K562 (cell line): ENCODE measurements around the gene CHCHD1. TPM values are rescaled to one million over a fixed set of nuclear protein-coding genes. Genes with fewer than 3 reads are reported as not detected.

Experiments
- CXXC5 ChIP-seq: fragments of 250-450 bp; sonication (Bioruptor Pico); IDR thresholded peaks from 2 replicates; pipeline ENCODE4 v1.8.0; 2022; ENCODE audit warnings: inconsistent platforms, mild to moderate bottlenecking, moderate library complexity
- ETV1 ChIP-seq: fragments of 450-650 bp; conservative IDR thresholded peaks from 2 replicates; pipeline ENCODE4 v1.6.1; 2016; ENCODE audit warnings: missing genetic modification characterization, control low read depth, low read depth, missing compliant biosample characterization
- FOSL1 ChIP-seq: fragments of 200-800 bp; sonication (Bioruptor generic); conservative IDR thresholded peaks from 2 replicates; pipeline ENCODE4 v1.6.1; 2016; ENCODE audit warnings: missing genetic modification characterization, missing compliant biosample characterization
- FOXP1 ChIP-seq: sonication (generic); formaldehyde crosslinking; IDR thresholded peaks from 2 replicates; pipeline ENCODE4 v1.8.0; 2022; ENCODE audit warnings: mild to moderate bottlenecking, missing genetic modification reagents
- GABPA ChIP-seq: fragments of 200-800 bp; sonication (Bioruptor generic); conservative IDR thresholded peaks from 2 replicates; pipeline ENCODE4 v1.6.1; 2016; ENCODE audit warnings: low read depth, missing genetic modification characterization, missing compliant biosample characterization
- GATAD2A ChIP-seq: fragments of 450-650 bp; IDR thresholded peaks from 2 replicates; pipeline ENCODE4 v1.6.1; 2017
- HDAC1 ChIP-seq, 2 experiments: fragments of 450-650 bp; IDR thresholded peaks; 2 replicates each; pipeline ENCODE4 v1.6.1; 2016 to 2017; ENCODE audit warnings: inconsistent platforms in 1 of 2, mild to moderate bottlenecking in 1 of 2, moderate library complexity in 1 of 2
- HDAC6 ChIP-seq: IDR thresholded peaks from 2 replicates; pipeline ENCODE4 v1.6.1; 2012; ENCODE audit warnings: low read depth, mild to moderate bottlenecking, control low read depth, inconsistent platforms, low read length, moderate library complexity
- HNRNPL ChIP-seq: fragments of 200-400 bp; formaldehyde crosslinking; IDR thresholded peaks from 2 replicates; pipeline ENCODE4 v1.6.1; 2017; ENCODE audit warnings: low read depth, mild to moderate bottlenecking, low read length
- IRF2 ChIP-seq: sonication (generic); formaldehyde crosslinking; IDR thresholded peaks from 2 replicates; pipeline ENCODE4 v1.8.1; 2022; ENCODE audit warnings: mild to moderate bottlenecking, missing genetic modification reagents
- KDM1A ChIP-seq, 2 experiments: fragments of 450-650 bp; IDR thresholded peaks; 2 replicates each; pipeline ENCODE4 v1.6.1; 2016; ENCODE audit warnings: mild to moderate bottlenecking in 2 of 2
- KDM2B ChIP-seq: fragments of 250-450 bp; sonication (Bioruptor Pico); IDR thresholded peaks from 2 replicates; pipeline ENCODE4 v1.8.0; 2021; ENCODE audit warnings: mild to moderate bottlenecking, moderate library complexity
- LEF1 ChIP-seq: fragments of 450-650 bp; IDR thresholded peaks from 2 replicates; pipeline ENCODE4 v1.6.1; 2016; ENCODE audit warnings: mild to moderate bottlenecking
- NFIC ChIP-seq: fragments of 450-650 bp; IDR thresholded peaks from 2 replicates; pipeline ENCODE4 v1.6.1; 2017; ENCODE audit warnings: mild to moderate bottlenecking, inconsistent platforms
- RBM39 ChIP-seq: fragments of 200-400 bp; formaldehyde crosslinking; optimal IDR thresholded peaks from 2 replicates; pipeline ENCODE3; 2018; ENCODE audit warnings: low read depth, low read length
- SIRT6 ChIP-seq: IDR thresholded peaks from one replicate; pipeline ENCODE4 v1.6.1; 2012; ENCODE audit warnings: low read depth, mild to moderate bottlenecking, control low read depth, inconsistent platforms, low read length, moderate library complexity
- SRSF3 ChIP-seq: fragments of 200-400 bp; formaldehyde crosslinking; IDR thresholded peaks from 2 replicates; pipeline ENCODE4 v1.6.1; 2016; ENCODE audit warnings: mild to moderate bottlenecking, low read length, moderate library complexity; ENCODE audit not compliant: insufficient read depth
- ZBTB7A ChIP-seq: IDR thresholded peaks from 2 replicates; pipeline ENCODE4 v1.6.1; 2011; ENCODE audit warnings: low read depth, mild to moderate bottlenecking, low read length, moderate library complexity, borderline replicate concordance; ENCODE audit not compliant: control insufficient read depth
- ZNF174 ChIP-seq: fragments of 250-450 bp; sonication (Bioruptor Pico); IDR thresholded peaks from 2 replicates; pipeline ENCODE4 v1.4.0; 2020; ENCODE audit warnings: mild to moderate bottlenecking
- ZNF23 ChIP-seq: fragments of 250-450 bp; sonication (Bioruptor Pico); IDR thresholded peaks from 2 replicates; pipeline ENCODE4 v1.4.0; 2020; ENCODE audit warnings: mild to moderate bottlenecking
- ZNF354B ChIP-seq: fragments of 250-450 bp; sonication (Bioruptor Pico); IDR thresholded peaks from 2 replicates; pipeline ENCODE4 v1.4.0; 2020
- polyA plus RNA-seq, 8 experiments: library from polyadenylated mRNA; depleted of rRNA in 4 of 8; stranded (reverse) in 5 of 8; unstranded in 3 of 8; fragments of >200 nt; fragmentation: Nextera tagmentation in 2 of 8; fragmentation: Illumina TruSeq in 1 of 8; extraction: Ambion mirVana in 2 of 8; extraction: Trizol in 1 of 8; gene quantifications; 2 replicates each; pipeline versions ENCODE4 v1.2.1 to v1.2.3, GENCODE V29; 2011 to 2014; ENCODE audit warnings: inconsistent platforms in 1 of 8, missing spikeins in 1 of 8
- total RNA-seq, 7 experiments: library from RNA; depleted of rRNA in 6 of 7; stranded (reverse); fragments of >200 nt in 6 of 7; fragmentation: Illumina TruSeq in 2 of 7; extraction: Trizol in 2 of 7; gene quantifications; 2 replicates each; pipeline versions ENCODE4 v1.2.1 to v1.2.3, GENCODE V29; 2011 to 2021; ENCODE audit warnings: low replicate concordance in 1 of 7
- TF ChIP-seq, protein P1 (sequence below): sonication (generic); formaldehyde crosslinking; IDR thresholded peaks from 2 replicates; pipeline ENCODE4 v1.8.0; 2022; ENCODE audit warnings: missing genetic modification reagents, mild to moderate bottlenecking, borderline replicate concordance
- TF ChIP-seq, protein P2 (sequence below): fragments of 450-650 bp; formaldehyde crosslinking; conservative IDR thresholded peaks from 2 replicates; pipeline ENCODE4 v1.4.0; 2022; ENCODE audit warnings: mild to moderate bottlenecking, missing genetic modification characterization
- TF ChIP-seq, protein P3 (sequence below): fragments of 250-450 bp; sonication (Bioruptor Pico); IDR thresholded peaks from 2 replicates; pipeline ENCODE4 v1.9.0; 2021; ENCODE audit warnings: mild to moderate bottlenecking, inconsistent platforms

Gene CHCHD1
- total and polyA plus RNA-seq, 9 of the 15 experiments (the other 6 are each of a cell fraction or from before 2014, with no cell fraction given) = 52.9 to 126 (median 83.4) TPM

DNA sequence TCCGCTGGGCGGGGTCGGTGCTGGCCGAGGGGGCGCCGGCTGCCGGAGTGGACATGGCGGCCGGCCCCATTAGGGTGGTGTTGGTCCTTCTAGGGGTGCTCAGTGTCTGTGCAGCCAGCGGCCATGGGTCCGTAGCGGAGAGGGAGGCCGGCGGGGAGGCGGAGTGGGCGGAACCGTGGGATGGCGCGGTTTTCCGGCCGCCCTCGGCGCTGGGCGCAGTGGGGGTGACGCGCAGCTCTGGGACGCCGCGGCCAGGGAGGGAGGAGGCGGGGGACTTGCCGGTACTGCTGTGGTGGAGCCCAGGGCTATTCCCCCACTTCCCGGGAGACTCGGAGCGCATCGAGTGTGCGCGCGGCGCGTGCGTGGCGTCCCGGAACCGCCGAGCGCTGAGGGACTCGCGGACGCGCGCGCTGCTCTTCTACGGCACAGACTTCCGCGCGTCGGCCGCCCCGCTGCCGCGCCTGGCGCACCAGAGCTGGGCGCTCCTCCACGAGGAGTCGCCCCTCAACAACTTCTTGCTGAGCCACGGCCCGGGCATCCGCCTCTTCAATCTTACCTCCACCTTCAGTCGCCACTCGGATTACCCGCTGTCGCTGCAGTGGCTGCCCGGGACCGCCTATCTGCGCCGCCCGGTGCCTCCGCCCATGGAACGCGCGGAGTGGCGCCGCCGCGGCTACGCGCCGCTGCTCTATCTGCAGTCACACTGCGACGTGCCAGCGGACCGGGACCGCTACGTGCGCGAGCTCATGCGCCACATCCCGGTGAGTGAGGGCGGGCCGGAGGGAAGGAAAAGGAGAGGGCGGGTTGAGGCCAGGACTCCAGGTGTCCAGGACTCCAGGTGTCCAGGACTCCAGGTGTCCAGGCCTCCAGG lies 9.3 kb upstream of the CHCHD1 start (continued):
- TF ChIP-seq, protein P1, sequence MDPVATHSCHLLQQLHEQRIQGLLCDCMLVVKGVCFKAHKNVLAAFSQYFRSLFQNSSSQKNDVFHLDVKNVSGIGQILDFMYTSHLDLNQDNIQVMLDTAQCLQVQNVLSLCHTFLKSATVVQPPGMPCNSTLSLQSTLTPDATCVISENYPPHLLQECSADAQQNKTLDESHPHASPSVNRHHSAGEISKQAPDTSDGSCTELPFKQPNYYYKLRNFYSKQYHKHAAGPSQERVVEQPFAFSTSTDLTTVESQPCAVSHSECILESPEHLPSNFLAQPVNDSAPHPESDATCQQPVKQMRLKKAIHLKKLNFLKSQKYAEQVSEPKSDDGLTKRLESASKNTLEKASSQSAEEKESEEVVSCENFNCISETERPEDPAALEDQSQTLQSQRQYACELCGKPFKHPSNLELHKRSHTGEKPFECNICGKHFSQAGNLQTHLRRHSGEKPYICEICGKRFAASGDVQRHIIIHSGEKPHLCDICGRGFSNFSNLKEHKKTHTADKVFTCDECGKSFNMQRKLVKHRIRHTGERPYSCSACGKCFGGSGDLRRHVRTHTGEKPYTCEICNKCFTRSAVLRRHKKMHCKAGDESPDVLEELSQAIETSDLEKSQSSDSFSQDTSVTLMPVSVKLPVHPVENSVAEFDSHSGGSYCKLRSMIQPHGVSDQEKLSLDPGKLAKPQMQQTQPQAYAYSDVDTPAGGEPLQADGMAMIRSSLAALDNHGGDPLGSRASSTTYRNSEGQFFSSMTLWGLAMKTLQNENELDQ (CRISPR knock-in tag) = no peak
- TF ChIP-seq HDAC6 = peak; percentile 14; the same call in 1 of the 2 replicates
- TF ChIP-seq ZNF23 (CRISPR knock-in tag) = peak; percentile 67; the same call in 1 of the 2 replicates
- TF ChIP-seq, protein P2, sequence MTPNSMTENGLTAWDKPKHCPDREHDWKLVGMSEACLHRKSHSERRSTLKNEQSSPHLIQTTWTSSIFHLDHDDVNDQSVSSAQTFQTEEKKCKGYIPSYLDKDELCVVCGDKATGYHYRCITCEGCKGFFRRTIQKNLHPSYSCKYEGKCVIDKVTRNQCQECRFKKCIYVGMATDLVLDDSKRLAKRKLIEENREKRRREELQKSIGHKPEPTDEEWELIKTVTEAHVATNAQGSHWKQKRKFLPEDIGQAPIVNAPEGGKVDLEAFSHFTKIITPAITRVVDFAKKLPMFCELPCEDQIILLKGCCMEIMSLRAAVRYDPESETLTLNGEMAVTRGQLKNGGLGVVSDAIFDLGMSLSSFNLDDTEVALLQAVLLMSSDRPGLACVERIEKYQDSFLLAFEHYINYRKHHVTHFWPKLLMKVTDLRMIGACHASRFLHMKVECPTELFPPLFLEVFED (CRISPR knock-in tag) = peak; percentile 98
- TF ChIP-seq RBM39 = no peak
- TF ChIP-seq ETV1 (tag) = peak; percentile 78
- no peak for TF ChIP-seq ZNF354B (CRISPR knock-in tag)
- no peak for TF ChIP-seq SIRT6
- no peak for TF ChIP-seq KDM1A (IDR thresholded peaks at IDR 0.05)
- TF ChIP-seq HDAC1 (IDR thresholded peaks at IDR 0.05) = peak in 1 of 2 experiments; percentile 90; a peak in 2 of 4 replicates
- TF ChIP-seq LEF1 = no peak
- TF ChIP-seq GATAD2A = peak; percentile 74; the same call in 1 of the 2 replicates
- TF ChIP-seq SRSF3 = no peak
- peak; percentile 92 for TF ChIP-seq CXXC5 (CRISPR knock-in tag)
- no peak; the same call in none of the 2 replicates for TF ChIP-seq NFIC
- TF ChIP-seq, protein P3, sequence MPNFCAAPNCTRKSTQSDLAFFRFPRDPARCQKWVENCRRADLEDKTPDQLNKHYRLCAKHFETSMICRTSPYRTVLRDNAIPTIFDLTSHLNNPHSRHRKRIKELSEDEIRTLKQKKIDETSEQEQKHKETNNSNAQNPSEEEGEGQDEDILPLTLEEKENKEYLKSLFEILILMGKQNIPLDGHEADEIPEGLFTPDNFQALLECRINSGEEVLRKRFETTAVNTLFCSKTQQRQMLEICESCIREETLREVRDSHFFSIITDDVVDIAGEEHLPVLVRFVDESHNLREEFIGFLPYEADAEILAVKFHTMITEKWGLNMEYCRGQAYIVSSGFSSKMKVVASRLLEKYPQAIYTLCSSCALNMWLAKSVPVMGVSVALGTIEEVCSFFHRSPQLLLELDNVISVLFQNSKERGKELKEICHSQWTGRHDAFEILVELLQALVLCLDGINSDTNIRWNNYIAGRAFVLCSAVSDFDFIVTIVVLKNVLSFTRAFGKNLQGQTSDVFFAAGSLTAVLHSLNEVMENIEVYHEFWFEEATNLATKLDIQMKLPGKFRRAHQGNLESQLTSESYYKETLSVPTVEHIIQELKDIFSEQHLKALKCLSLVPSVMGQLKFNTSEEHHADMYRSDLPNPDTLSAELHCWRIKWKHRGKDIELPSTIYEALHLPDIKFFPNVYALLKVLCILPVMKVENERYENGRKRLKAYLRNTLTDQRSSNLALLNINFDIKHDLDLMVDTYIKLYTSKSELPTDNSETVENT = peak; percentile 92
- TF ChIP-seq ZNF174 (CRISPR knock-in tag) = no peak
- peak; percentile 25 for TF ChIP-seq KDM2B
- TF ChIP-seq GABPA (tag) = peak; percentile 80
- peak; percentile 89; the same call in 1 of the 2 replicates for TF ChIP-seq ZBTB7A
- TF ChIP-seq FOXP1 (CRISPR knock-in tag) = peak; percentile 88
- no peak for TF ChIP-seq IRF2 (CRISPR knock-in tag)
- TF ChIP-seq FOSL1 (tag) = peak; percentile 64
- TF ChIP-seq HNRNPL = peak; percentile 70; the same call in 1 of the 2 replicates
